ENCODE results near the gene NCKAP5.

NCKAP5 gene

GRCh38 chr2:132790207-132790785 lies 778.0 kb downstream of the NCKAP5 start:
- no peaks in the 10 kb centered on the region for H3K79me2 ChIP-seq (ENCODE audit: insufficient read depth, low read length)
- no peaks in the 10 kb centered on the region for H3F3A ChIP-seq (ENCODE audit: insufficient read depth, low read length)
- H4K20me1 ChIP-seq (ENCODE audit: insufficient read depth, low read length) = no peaks in the 10 kb centered on the region
- H3K9ac ChIP-seq (ENCODE audit: low read length) = no peak overlapping the region
- TF ChIP-seq CTCF (IDR thresholded peaks at IDR 0.05; ENCODE audit: low read length) (no peak), EZH2 (IDR thresholded peaks at IDR 0.05; ENCODE audit: borderline replicate concordance, low read length) (no peak)
- no peak overlapping the region for H3K4me3 ChIP-seq (ENCODE audit: low read depth, low read length, poor library complexity, severe bottlenecking)
- no peaks in the 10 kb centered on the region for H3K9me3 ChIP-seq (ENCODE audit: low read length)
- H3K27me3 ChIP-seq (ENCODE audit: insufficient read depth, low read length) = no peaks in the 10 kb centered on the region
- H3K27ac ChIP-seq (ENCODE audit: low read depth, low read length, poor library complexity, severe bottlenecking) = no peak overlapping the region
- no peaks in the 10 kb centered on the region for H3K36me3 ChIP-seq (ENCODE audit: insufficient read depth, low read length)
- no peak overlapping the region for H2AFZ ChIP-seq (ENCODE audit: low read length)
- no peak overlapping the region for H3K4me2 ChIP-seq (ENCODE audit: low read length)
- no peaks in the 10 kb centered on the region for H3K9me2 ChIP-seq (ENCODE audit: low read depth, low read length)
- H3K4me1 ChIP-seq (ENCODE audit: insufficient read depth, low read length, severe bottlenecking) = no peaks in the 10 kb centered on the region

- Histone ChIP-seq H3K36me3 (ENCODE audit: insufficient read depth, low read length) (no peaks in the 10 kb centered on the region), H3K27ac (ENCODE audit: low read depth, low read length, poor library complexity, severe bottlenecking) (no peak overlapping the region), H3K9me3 (ENCODE audit: low read length) (no peaks in the 10 kb centered on the region), H4K20me1 (ENCODE audit: insufficient read depth, low read length) (no peaks in the 10 kb centered on the region), H3K9ac (ENCODE audit: low read length) (no peak overlapping the region), H3K9me2 (ENCODE audit: low read depth, low read length) (no peaks in the 10 kb centered on the region), H3K79me2 (ENCODE audit: insufficient read depth, low read length) (no peaks in the 10 kb centered on the region), H3K4me3 (ENCODE audit: low read depth, low read length, poor library complexity, severe bottlenecking) (no peak overlapping the region), H3F3A (ENCODE audit: insufficient read depth, low read length) (no peaks in the 10 kb centered on the region), H2AFZ (ENCODE audit: low read length) (no peak overlapping the region), H3K4me1 (ENCODE audit: insufficient read depth, low read length, severe bottlenecking) (no peaks in the 10 kb centered on the region), H3K27me3 (ENCODE audit: insufficient read depth, low read length) (no peaks in the 10 kb centered on the region), H3K4me2 (ENCODE audit: low read length) (no peak overlapping the region)
- TF ChIP-seq CTCF (IDR thresholded peaks at IDR 0.05; ENCODE audit: low read length) (no peak), EZH2 (IDR thresholded peaks at IDR 0.05; ENCODE audit: borderline replicate concordance, low read length) (no peak)
Observed at GRCh38 chr2:132789066-132789465, 779.2 kb downstream of the NCKAP5 start.

GRCh38 chr2:132788310-132788838 lies 779.9 kb downstream of the NCKAP5 start:
- Histone ChIP-seq H3K9me3 (ENCODE audit: low read length) (no peaks in the 10 kb centered on the region), H3K79me2 (ENCODE audit: insufficient read depth, low read length) (no peaks in the 10 kb centered on the region), H3K4me2 (ENCODE audit: low read length) (no peak overlapping the region), H2AFZ (ENCODE audit: low read length) (no peak overlapping the region), H3K27me3 (ENCODE audit: insufficient read depth, low read length) (no peaks in the 10 kb centered on the region), H3K27ac (ENCODE audit: low read depth, low read length, poor library complexity, severe bottlenecking) (no peak overlapping the region), H3K9ac (ENCODE audit: low read length) (no peak overlapping the region), H3K4me1 (ENCODE audit: insufficient read depth, low read length, severe bottlenecking) (no peaks in the 10 kb centered on the region), H3K4me3 (ENCODE audit: low read depth, low read length, poor library complexity, severe bottlenecking) (no peak overlapping the region), H4K20me1 (ENCODE audit: insufficient read depth, low read length) (no peaks in the 10 kb centered on the region), H3K9me2 (ENCODE audit: low read depth, low read length) (no peaks in the 10 kb centered on the region), H3K36me3 (ENCODE audit: insufficient read depth, low read length) (no peaks in the 10 kb centered on the region), H3F3A (ENCODE audit: insufficient read depth, low read length) (no peaks in the 10 kb centered on the region)
- TF ChIP-seq CTCF (IDR thresholded peaks at IDR 0.05; ENCODE audit: low read length) (no peak), EZH2 (IDR thresholded peaks at IDR 0.05; ENCODE audit: borderline replicate concordance, low read length) (no peak)
